IPS DF 19.7 (cell line): Measurements from ENCODE around the gene ST14.
"Not testable (repeated sequence)": the region's sequence is repeated elsewhere in the genome, so short reads cannot be mapped to it uniquely, and the experiment has no call there.

Experiments used
- DNase-seq: peaks from one replicate; pipeline ENCODE4 v3.0.0-alpha.2; 2013; ENCODE audit warnings: low read depth, low spot score

ST14 gene

GRCh38 chr11:130188585-130189347 is 29.2 kb downstream of the ST14 start:
- no peak for DNase-seq

- DNase-seq, result no peak
Observed at GRCh38 chr11:130189492-130190210, 30.1 kb downstream of the ST14 start.

DNA sequence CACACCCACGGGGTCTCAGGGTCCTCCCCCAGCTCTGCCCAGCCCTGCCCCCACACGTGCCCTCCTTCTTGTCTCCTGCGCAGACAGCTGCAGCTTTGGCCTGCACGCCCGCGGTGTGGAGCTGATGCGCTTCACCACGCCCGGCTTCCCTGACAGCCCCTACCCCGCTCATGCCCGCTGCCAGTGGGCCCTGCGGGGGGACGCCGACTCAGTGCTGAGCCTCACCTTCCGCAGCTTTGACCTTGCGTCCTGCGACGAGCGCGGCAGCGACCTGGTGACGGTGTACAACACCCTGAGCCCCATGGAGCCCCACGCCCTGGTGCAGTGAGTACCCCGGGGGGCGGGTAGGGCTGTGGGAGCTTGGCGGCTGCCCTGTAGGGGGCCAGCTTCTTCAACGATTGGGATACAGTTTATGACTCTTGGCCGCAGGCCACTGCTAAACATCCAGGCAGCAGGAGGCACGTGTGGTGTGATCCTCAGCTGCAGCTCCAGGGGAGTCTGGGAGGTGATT is 30.8 kb downstream of the ST14 start:
- no peak for DNase-seq

GRCh38 chr11:130191896-130192295 is 32.3 kb downstream of the ST14 start:
- DNase-seq, result no peak

DNA sequence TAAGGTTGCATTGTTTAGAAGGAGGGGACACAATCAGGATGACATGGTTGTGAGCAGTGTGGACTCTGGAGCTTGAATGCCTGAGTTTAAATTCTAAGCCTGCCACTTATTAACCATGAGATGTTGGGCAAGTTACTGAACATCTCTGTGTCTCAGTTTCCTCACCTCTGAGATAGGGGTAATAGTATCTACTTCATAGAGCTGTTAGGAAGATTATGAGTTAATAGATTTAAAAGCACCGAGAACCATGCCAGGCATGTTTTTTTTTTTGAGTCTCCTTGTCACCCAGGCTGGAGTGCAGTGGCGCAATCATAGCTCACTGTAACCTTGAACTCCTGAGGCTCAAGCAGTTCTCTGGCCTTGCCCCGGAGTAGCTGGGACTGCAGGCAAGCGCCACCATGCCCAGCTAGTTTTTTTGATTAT is 33.3 kb downstream of the ST14 start:
- DNase-seq, result no peak

- not testable (repeated sequence) for DNase-seq
Observed at GRCh38 chr11:130193551-130193950, 34.0 kb downstream of the ST14 start.

DNA sequence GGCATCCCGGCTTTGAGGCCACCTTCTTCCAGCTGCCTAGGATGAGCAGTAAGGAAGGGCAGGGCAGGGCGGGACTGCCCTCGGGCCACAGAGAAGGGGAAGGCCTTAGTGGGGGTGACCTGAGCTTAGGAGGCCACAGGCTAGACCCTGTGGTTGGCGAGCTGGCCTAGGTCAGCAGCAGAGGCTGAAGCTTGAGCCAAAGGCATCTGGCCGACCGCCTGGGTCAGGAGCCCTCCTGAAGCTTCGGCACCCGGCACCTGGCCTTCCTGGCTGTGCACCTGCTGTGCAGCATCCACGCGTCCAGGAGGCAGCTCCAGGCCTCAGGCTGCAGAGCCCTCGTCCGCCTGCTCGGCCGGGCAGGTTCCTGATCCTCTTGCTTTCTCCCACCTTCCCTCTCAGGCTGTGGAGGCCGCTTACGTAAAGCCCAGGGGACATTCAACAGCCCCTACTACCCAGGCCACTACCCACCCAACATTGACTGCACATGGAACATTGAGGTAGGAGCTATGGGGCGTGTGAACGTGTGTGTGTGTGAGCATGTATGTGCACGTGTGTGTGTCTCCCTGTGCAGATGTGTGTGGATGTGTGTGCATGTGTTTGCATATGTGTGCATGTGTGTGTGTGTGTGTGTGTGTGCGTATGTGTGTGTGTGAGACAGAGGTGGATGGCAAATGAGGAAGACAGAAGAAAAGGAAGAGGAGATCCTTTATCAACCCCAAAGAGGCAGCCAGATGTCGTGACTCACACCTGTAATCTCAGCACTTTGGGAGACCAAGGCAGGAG is 34.9 kb downstream of the ST14 start:
- no peak for DNase-seq

DNA sequence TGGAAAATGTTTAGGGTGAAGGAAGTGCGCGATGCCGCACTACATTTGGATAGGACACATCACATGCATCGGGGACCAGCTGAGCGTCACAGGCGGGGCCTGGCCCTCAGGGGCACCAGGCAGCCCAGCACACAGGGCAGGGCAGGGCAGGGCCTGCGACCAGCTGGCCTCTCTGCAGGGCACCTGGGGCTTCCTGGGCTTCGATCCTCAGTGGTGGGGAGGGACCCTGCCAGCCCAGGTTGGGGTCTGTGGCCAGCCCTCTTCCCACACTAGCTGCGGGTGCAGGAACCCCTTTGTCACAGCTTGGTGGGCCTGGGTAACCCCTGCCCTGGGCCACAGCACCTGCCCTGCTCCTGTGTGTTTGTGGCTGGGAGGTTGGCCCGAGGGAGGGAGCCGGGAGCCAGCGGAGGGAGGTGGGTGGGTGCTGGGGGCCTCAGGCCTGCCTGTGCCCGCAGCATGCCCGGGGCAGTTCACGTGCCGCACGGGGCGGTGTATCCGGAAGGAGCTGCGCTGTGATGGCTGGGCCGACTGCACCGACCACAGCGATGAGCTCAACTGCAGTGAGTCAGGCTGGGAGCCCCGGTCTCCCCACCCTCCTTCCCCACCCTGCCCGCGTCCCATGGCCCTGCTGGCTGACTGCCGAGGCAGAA is 37.9 kb downstream of the ST14 start:
- no peak for DNase-seq

- DNase-seq, result no peak
Observed at GRCh38 chr11:130198292-130198691, 38.7 kb downstream of the ST14 start.

DNA sequence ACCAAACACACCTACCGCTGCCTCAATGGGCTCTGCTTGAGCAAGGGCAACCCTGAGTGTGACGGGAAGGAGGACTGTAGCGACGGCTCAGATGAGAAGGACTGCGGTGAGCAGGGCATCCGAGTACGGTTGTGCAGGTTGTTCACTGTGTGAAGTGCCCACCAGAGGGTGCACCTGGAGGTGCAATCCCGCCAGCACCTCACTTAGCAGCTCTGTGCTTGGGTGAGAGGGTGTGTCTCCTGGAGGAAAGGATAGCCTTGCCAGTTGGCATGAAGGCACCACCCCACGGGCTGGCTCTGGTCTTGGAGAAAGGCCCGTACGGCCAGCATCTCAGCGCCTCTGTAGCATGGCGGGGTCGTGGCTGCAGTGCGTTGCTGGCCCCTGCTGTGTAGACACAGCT is 39.4 kb downstream of the ST14 start:
- no peak for DNase-seq

DNA sequence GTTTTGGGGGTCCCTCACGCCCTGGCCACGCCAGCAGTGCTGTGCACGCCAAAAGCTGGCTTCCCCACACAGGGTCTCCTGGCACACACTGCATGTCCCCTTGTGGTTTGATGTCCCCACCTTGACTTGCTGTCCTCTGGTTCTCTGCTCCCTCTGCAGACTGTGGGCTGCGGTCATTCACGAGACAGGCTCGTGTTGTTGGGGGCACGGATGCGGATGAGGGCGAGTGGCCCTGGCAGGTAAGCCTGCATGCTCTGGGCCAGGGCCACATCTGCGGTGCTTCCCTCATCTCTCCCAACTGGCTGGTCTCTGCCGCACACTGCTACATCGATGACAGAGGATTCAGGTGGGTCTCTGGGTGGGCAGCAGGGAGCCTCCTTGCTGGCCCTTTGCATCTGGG is 40.2 kb downstream of the ST14 start:
- no peak for DNase-seq

DNA sequence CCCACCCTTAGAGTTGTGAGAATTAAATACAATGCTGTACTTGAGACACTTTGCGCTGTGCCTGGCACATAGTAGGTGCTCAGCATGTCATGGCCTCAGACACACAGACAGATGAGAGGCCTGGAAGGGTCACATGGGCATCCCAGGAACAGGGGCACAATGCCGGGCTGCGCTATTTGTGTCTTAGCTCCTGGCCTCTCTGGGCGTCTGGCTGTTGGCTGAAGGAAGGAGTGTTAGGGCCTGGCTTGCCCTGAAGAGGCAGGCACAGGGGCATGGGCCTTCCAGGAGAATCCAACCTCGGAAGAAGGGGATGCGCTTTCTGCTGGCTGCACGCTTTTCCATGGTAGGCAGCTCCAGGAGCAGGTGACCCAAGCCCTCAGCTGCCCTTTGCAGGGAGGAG is 41.4 kb downstream of the ST14 start:
- DNase-seq, result no peak

- DNase-seq, result no peak
Observed at GRCh38 chr11:130202009-130202817, 42.6 kb downstream of the ST14 start.

GRCh38 chr11:130202818-130203689 is 43.5 kb downstream of the ST14 start:
- no peak for DNase-seq

DNA sequence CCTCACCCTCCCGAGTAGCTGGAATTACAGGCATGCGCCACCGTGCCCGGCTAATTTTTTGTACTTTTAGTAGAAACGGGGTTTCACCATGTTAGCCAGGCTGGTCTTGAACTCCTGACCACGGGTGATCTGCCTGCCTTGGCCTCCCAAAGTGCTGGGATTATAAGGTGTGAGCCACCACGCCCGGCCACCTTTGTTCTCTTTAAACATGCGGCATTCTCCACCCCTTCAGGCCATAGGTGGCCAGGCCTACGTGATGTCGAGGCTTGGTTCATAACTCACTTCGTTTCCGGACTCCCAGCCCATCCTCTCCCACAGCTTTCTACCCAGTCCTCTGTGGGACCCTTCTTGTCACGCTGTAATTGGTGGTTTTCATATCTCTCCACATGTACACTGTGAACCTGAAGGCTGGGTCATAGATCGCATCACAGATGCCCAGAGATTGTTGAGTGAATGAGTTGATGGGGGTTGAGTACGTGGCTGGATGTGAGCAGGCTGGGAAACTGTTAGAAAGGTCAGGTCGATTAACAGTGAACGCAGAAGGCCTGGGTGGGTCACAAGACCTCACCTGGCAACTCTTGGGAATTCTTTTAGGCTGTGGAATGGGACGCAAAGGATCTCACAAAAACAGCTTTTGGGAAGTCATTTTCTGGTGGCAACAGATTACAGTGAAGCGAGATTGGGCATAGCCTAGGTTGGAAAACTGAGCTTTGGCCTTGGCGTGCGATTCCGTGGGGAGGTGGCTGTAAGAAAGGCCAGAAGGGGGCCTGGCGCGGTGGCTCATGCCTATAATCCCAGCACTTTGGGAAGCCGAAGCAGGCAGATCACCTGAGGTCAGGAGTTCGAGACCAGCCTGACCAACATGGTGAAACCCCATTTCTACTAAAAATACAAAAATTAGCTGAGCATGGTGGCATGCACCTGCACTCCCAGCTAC is 44.5 kb downstream of the ST14 start:
- DNase-seq, result no peak

DNA sequence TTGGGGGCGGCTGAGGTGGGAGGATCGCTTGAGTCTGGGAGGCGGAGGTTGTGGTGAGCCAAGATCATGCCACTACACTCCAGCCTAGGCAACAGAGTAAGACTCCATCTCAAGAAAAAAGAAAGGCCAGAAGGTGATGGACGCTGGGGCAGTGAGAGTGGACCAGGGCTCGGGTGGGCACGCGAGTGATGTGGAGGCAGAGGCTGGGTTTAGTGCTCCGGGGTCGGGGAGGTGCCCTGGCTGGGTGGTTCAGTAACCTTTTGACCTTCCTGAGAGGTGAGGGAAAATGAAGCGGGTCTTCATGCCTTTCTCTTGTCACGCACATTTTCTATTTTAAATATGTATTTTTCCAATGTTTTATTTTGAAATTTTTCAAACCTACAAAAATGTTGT is 45.1 kb downstream of the ST14 start:
- DNase-seq, result no peak

- DNase-seq, result no peak
Observed at GRCh38 chr11:130206141-130206540, 46.6 kb downstream of the ST14 start.

DNA sequence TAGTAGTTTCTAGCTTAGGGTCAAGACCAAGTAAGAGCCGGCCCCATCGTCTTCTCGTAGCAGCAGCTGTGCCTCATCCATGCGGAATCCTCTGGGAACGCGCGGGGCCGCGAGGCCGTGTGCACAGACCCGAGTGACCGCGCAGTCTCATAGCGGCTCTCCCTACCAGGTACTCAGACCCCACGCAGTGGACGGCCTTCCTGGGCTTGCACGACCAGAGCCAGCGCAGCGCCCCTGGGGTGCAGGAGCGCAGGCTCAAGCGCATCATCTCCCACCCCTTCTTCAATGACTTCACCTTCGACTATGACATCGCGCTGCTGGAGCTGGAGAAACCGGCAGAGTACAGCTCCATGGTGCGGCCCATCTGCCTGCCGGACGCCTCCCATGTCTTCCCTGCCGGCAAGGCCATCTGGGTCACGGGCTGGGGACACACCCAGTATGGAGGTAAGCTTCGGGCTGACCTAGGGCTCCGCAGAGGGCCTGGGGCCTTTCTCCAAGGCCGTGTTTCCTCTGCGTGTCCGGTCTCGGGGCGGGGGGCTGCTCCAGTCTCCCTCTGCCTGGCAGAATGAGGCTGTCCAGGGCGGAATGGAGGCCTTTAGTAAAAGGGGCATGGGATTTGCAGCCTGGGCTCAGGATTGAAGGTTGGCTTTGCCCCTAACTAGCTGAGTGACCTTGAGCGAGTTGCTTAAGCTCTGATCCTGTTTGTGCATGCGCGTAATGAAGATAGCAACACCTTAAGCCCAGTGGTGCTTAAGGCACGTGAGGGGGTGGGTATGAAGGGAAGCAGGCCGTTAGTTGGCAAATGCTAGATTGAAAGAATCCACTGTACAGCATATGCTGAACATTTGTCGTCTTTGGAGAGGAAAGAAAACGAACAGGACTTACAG is 48.9 kb downstream of the ST14 start:
- DNase-seq, result no peak
